ENCODE measurements around the gene SND1. TPM values are rescaled to one million over a fixed set of nuclear protein-coding genes. Genes with fewer than 3 reads are reported as not detected.
"Not testable (repeated sequence)": the region's sequence is repeated elsewhere in the genome, so short reads cannot be mapped to it uniquely, and the experiment has no call there.

Gene SND1
- polyA plus RNA-seq, 3 donors, result 67.1 to 171 (median 69.6) TPM

- WGBS, 3 donors, result 5 to 12% (median 9%) methylated on average over 43 to 44 of the region's 44 CpGs
- no peak overlapping the region for H3K27ac ChIP-seq (ENCODE audit: low read depth, low read length)
Measured at GRCh38 chr7:128103498-128104107, 451.6 kb downstream of the SND1 start.

GRCh38 chr7:128104108-128104742, 452.2 kb downstream of the SND1 start:
- no peak overlapping the region for H3K27ac ChIP-seq (ENCODE audit: low read depth, low read length)
- 2% methylated on average over 48 to 59 of the region's 59 CpGs for WGBS, 3 donors

DNA sequence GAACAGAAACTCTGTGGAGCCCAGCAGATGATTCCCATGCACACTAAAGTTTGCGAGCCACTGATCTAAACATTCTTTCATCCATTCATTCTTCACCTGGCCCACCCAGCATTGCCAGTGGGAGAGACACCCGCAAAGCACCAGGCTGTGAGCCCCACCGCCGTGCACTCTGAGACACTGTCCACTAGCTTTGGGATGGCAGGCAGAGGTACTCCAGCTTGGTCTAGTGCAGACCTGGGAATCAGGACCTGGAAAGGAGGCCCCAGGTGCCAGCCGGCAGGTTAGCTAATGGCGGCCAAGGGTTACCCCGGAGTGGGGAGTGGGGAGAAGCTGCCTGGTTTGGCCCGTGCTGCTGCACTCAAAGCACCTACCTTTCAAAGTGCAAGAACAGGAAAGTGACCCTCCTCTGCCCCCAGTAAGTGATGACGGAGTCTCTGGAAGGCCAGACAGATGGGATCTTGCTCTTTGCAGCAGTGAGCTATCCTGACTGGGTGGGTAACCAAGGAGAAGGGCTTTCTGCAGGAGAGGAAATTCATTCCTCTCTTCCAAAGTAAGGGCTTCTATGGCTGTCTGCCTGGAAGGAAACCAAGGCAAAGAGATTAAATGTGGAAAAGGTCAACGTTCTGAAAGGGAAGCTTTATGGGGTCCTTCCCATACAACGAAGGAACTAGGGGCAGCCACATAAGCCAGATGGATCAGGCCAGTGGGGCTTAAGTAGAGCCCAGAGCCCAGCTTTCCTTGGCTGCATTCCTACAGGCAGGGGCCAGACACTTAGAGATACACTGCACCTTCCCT, 453.4 kb downstream of the SND1 start:
- 79 to 85% (median 83%) methylated on average over 11 of the region's 11 CpGs for WGBS, 3 donors
- H3K27ac ChIP-seq (ENCODE audit: low read depth, low read length), result no peak overlapping the region

DNA sequence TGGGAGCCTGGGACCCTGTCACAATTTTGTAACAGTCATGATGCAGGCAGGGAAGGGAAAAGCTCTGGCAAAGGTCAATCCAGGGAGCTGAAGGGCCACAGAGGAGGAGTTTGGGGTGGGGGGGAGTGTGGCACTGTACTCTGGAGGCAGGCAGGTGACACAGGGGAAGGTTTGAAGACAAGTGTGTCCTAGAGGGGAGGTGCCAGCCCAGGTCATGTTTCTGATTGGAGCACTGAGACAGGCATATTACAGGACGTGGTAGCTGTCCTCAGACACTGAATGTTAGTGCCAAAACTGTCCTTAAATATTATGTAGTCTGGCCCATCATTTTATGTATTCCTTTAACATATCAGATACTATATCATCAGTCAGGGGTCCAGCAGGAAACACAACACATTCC, 454.8 kb downstream of the SND1 start:
- 35 to 55% (median 38%) methylated on average over 1 of the region's 1 CpG for WGBS, 3 donors
- no peak overlapping the region for H3K27ac ChIP-seq (ENCODE audit: low read depth, low read length)

- H3K27ac ChIP-seq (ENCODE audit: low read depth, low read length), result not testable (repeated sequence)
- WGBS, 3 donors, result 84 to 88% (median 84%) methylated on average over 6 to 12 of the region's 12 CpGs
Measured at GRCh38 chr7:128107516-128107915, 455.5 kb downstream of the SND1 start.

- 74 to 86% (median 75%) methylated on average over 5 to 7 of the region's 7 CpGs for WGBS, 3 donors
Measured at GRCh38 chr7:128108129-128108528, 456.1 kb downstream of the SND1 start.

DNA sequence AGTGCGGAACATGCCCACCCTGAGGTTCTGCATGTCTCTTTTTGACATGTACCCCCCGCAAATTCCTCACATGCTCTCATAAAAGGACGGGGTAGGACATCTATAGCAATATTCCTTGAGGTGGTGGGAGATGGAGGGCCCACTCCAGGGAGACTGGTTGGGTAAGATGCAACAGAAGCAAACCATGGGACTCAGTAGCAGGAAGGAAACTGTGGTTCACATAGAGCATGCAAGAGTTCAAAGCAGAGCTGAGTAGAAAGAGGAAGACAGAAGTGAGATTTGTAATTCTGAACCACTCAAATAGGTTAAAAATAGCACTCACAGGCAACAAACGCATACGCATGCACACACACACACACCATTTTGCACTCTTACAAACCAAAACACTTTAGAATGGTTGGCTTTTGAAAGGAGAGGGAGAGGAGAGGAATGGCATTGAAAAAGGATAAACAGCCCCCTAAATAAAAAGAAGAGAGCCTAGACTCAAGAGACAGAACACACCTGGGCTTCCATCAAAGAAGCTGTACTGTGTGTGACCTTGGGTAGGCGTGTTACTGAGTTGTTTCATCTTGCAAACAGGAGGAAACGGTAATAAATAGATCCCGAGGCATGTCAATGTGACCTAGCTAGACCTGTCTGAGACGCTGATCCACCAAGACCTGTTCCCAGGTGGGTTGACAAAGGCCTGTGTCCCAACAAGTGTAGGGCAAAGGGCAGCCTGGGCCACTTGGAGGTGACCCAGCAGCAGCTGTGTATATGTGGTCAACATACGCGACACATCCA, 456.8 kb downstream of the SND1 start:
- WGBS, 3 donors, result 53 to 57% (median 55%) methylated on average over 11 of the region's 11 CpGs
- H3K27ac ChIP-seq (ENCODE audit: low read depth, low read length), result no peak overlapping the region

More at GRCh38 chr7:128108129-128108528, 456.1 kb downstream of the SND1 start:
- H3K27ac ChIP-seq (ENCODE audit: low read depth, low read length), result no peak overlapping the region

GRCh38 chr7:128109424-128109969, 457.5 kb downstream of the SND1 start:
- not testable (repeated sequence) for H3K27ac ChIP-seq (ENCODE audit: low read depth, low read length)
- 74 to 78% (median 74%) methylated on average over 12 of the region's 12 CpGs for WGBS, 3 donors

DNA sequence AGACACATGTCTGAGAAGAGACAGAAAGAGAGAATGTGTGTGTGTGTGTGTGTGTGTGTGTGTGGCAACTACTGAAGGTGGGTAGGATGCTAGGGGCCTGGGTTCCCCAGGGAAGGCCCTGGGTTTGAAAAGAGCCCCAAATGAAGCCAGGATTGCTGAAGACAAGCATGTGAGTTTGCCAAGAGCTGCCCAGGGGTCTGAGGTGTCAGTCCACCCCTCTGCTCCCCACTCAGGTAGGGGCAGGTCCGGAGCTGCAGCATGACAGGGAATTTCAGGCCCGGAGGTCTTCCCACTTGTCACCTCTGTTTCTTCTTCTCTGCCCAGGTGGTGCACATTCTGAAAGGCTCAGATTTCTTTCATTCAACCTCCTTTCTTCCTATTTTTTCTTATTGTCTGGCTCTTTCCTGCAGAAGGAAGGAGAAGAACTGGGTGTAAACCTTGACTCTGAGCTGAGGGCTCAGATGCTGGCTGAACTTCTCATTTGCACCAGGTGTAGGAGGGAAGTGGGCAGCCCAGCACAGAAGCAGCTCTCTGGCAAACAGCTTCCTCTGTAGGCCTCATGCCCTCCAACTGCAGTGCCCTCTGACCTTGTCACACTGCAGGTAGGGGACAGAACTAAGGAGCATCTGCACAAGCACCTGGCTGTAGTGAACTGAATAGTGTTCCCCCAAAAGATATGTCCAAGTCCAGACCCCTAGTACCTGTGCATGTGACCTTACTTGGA, 458.8 kb downstream of the SND1 start:
- WGBS, 3 donors, result 90 to 98% (median 97%) methylated on average over 2 of the region's 2 CpGs
- no peak overlapping the region for H3K27ac ChIP-seq (ENCODE audit: low read depth, low read length)

GRCh38 chr7:128112018-128112780, 460.2 kb downstream of the SND1 start:
- H3K27ac ChIP-seq (ENCODE audit: low read depth, low read length), result no peak overlapping the region
- 63 to 70% (median 65%) methylated on average over 19 of the region's 19 CpGs for WGBS, 3 donors

- no peak overlapping the region for H3K27ac ChIP-seq (ENCODE audit: low read depth, low read length)
- 46 to 63% (median 48%) methylated on average over 4 of the region's 4 CpGs for WGBS, 3 donors
Measured at GRCh38 chr7:128112781-128113221, 460.8 kb downstream of the SND1 start.

GRCh38 chr7:128113839-128114238, 461.8 kb downstream of the SND1 start:
- H3K27ac ChIP-seq (ENCODE audit: low read depth, low read length), result no peak overlapping the region
- 49 to 70% (median 56%) methylated on average over 4 of the region's 4 CpGs for WGBS, 3 donors

GRCh38 chr7:128114806-128115205, 462.8 kb downstream of the SND1 start:
- no peak overlapping the region for H3K27ac ChIP-seq (ENCODE audit: low read depth, low read length)
- WGBS, 3 donors, result 80 to 87% (median 85%) methylated on average over 7 of the region's 7 CpGs

DNA sequence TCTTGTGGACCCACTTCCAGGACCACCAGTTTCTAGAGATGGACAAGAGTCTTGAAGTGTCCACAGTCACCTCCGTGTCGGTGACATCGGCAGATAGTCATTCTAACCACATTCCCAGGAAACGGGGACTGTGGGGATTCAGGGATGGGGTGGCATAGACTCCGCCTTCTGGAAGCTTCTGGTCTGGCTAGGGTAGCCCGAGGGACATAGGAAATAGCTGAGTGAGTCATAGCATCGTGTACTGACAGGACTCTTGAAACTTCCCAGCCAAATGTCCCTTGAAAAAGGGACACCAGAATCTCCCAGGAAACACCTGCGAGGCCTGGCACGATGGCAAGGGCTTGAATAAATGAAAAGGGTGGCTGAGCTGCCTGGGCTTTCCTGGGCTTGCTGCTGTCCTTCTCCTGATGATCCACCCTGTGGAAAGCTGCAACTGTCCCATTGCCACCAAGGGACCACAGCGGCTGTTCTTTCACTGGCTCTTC, 463.4 kb downstream of the SND1 start:
- no peak overlapping the region for H3K27ac ChIP-seq (ENCODE audit: low read depth, low read length)
- WGBS, 3 donors, result 74 to 77% (median 75%) methylated on average over 10 of the region's 10 CpGs

DNA sequence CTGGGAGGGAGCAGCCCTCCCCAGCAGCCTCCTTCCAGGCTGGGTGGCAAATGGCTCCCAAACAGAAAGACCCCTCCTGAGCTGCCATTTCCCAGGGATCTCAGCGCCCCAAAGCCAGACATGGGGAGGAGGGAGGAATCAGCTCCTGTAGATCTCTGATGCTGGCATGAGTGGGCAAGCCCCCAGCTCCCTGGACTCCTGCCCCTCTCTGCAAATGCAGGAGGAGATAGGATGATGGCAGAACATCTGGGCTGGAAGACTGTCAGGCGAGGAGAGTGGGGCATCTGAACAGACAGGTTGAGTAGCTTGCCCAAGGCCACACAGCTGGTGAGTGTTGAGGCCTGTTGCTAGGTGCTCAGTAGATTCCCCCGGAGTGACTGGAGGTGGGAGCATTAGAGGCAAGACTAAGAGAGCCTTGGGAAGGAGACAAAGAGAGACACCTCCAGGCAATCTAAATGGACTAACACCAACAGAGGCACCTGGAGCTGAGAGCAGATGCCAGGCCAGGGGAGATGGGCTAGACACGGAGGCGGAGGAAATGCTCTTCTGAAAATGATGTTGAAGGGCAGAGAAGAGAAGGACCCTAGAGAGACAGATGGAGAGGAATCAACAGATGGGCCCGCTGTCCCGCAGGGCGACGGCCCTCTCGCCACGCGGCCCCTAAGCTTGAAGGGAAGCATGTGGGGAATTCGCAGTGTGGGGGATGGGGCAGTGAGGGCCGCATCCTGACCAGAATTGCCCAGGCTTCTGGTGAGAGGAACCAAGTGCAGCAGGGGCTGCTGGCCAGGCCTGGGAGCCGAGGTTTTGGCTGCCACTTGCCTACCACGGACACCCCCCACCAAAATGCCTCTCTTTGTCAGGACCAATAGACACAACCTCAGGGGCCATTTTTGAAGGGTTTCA, 464.1 kb downstream of the SND1 start:
- 79 to 88% (median 84%) methylated on average over 16 of the region's 16 CpGs for WGBS, 3 donors
- H3K27ac ChIP-seq (ENCODE audit: low read depth, low read length), result no peak overlapping the region

- 89 to 93% (median 92%) methylated on average over 9 of the region's 9 CpGs for WGBS, 3 donors
- H3K27ac ChIP-seq (ENCODE audit: low read depth, low read length), result no peak overlapping the region
Measured at GRCh38 chr7:128116740-128117139, 464.7 kb downstream of the SND1 start.

Data from adipose tissue (tissue), 3 donors.